ENCODE results near the gene RAD23A. TPM values are rescaled to one million over a fixed set of nuclear protein-coding genes. Genes with fewer than 3 reads are reported as not detected.
A peak's percentile ranks its signal among the peaks of the same experiment; 100 is the strongest.

RAD23A gene
- total RNA-seq, 2 donors from 2014 or later: 78.5 to 121 TPM

DNA sequence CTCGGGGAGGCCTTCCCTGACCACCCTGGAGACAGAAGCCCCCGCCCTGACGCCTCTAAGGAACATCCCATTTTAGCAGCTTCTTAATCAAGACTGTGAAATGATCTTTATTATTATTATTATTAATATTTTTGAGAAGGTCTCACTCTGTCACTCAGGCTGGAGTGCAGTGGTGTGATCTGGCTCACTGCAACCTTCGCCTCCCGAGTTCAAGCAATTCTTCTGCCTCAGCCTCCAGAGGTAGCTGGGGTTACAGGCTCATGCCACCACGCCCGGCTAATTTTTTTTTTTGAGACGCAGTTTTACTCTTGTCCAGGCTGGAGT, 20.1 kb downstream of the RAD23A start:
- intact Hi-C loops (cut with DNase I): no loop called here

DNA sequence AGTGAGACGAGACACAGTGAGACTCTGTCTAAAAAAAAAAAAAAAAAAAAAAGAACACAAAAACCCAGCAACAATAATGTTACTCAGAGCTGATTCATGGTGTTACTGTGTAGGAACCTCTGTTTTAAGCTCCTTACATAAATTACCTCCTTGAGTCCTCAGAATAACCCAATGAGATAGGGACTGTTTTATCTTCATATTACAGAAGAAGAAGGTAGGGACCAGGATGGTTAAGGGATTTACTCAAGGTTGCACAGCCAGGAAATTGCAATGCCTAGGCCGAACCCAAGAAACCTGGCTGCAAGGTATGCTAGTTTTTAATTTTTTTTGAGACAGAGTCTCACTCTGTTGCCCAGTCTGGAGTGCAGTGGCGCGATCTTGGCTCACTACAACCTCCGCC, 22.2 kb downstream of the RAD23A start:
- Histone ChIP-seq H3K9me3 (no peaks in the 10 kb centered on the region), H3K27me3 (no peaks in the 10 kb centered on the region), H3K9ac (ENCODE audit: low read depth in 2 of 2, low read length in 2 of 2) (no peak overlapping the region), H3K27ac (no peak overlapping the region), H3K36me3 (no peaks in the 10 kb centered on the region), H3K4me3 (no peak overlapping the region), H3K4me1 (peaks cover 3% of the 10 kb centered on the region)
- intact Hi-C loops (cut with DNase I): no loop called here
- TF ChIP-seq, protein P1, sequence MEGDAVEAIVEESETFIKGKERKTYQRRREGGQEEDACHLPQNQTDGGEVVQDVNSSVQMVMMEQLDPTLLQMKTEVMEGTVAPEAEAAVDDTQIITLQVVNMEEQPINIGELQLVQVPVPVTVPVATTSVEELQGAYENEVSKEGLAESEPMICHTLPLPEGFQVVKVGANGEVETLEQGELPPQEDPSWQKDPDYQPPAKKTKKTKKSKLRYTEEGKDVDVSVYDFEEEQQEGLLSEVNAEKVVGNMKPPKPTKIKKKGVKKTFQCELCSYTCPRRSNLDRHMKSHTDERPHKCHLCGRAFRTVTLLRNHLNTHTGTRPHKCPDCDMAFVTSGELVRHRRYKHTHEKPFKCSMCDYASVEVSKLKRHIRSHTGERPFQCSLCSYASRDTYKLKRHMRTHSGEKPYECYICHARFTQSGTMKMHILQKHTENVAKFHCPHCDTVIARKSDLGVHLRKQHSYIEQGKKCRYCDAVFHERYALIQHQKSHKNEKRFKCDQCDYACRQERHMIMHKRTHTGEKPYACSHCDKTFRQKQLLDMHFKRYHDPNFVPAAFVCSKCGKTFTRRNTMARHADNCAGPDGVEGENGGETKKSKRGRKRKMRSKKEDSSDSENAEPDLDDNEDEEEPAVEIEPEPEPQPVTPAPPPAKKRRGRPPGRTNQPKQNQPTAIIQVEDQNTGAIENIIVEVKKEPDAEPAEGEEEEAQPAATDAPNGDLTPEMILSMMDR (IDR thresholded peaks at IDR 0.05): no peak
- no peak for DNase-seq

More for the DNA sequence above, 20.1 kb downstream of the RAD23A start:
- TF ChIP-seq, protein P1 (IDR thresholded peaks at IDR 0.05): no peak
- DNase-seq: no peak
- Histone ChIP-seq H3K36me3 (no peaks in the 10 kb centered on the region), H3K9me3 (no peaks in the 10 kb centered on the region), H3K27me3 (no peaks in the 10 kb centered on the region), H3K9ac (ENCODE audit: low read depth in 2 of 2, low read length in 2 of 2) (peak overlapping the region in 1 of 2 donors; percentile 62), H3K4me3 (peak overlapping the region; percentile 42), H3K4me1 (peaks cover 3% of the 10 kb centered on the region), H3K27ac (no peak overlapping the region)

DNA sequence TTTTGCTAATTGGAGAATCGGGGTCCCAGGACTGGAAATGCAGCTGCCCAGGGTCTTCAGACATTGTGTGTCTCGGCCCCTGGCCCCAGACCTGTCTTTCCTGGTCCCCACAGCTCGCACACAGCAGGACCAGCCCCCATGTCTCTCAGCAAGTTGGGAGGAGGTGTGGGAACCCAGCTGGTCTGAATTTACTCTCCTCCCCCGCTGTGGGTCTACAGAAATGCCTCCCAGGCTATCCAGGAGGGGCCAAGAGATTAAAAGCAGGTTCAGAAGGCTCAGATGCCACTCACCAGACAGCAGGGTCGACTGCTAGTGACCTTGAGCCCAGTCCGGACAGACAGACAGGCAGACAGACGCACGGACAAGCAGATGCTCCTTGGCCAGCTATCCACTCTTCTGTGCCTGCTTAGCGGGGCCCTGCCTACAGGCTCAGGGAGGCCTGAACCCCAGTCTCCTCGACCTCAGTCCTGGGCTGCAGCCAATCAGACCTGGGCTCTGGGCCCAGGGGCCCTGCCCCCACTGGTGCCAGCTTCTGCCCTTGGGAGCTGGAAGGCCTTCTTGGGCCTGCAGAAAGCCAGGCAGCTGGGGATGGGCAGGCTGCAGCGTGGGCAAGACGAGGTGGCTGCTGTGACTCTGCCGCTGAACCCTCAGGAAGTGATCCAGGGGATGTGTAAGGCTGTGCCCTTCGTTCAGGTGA, 23.8 kb downstream of the RAD23A start, which contains the start of gene DAND5:
Gene DAND5 (plus strand): TSS at position 285 of the 697 bp plus-strand sequence. CDS start 85 bp downstream, at position 370.
- no peaks in the 10 kb centered on the region for H3K36me3 ChIP-seq
- H3K9me3 ChIP-seq: no peaks in the 10 kb centered on the region
- no peak within 1 kb of the TSS for H3K27ac ChIP-seq
- no peak within 1 kb of the TSS for H3K4me3 ChIP-seq
- intact Hi-C loops (cut with DNase I): no loop called here
- peaks cover 3% of the 10 kb centered on the region for H3K4me1 ChIP-seq
- no peak within 1 kb of the TSS for H3K9ac ChIP-seq (ENCODE audit: low read depth in 2 of 2, low read length in 2 of 2)
- TF ChIP-seq, protein P1 (IDR thresholded peaks at IDR 0.05): no peak
- no peaks in the 10 kb centered on the region for H3K27me3 ChIP-seq
- DNase-seq: no peak

DNA sequence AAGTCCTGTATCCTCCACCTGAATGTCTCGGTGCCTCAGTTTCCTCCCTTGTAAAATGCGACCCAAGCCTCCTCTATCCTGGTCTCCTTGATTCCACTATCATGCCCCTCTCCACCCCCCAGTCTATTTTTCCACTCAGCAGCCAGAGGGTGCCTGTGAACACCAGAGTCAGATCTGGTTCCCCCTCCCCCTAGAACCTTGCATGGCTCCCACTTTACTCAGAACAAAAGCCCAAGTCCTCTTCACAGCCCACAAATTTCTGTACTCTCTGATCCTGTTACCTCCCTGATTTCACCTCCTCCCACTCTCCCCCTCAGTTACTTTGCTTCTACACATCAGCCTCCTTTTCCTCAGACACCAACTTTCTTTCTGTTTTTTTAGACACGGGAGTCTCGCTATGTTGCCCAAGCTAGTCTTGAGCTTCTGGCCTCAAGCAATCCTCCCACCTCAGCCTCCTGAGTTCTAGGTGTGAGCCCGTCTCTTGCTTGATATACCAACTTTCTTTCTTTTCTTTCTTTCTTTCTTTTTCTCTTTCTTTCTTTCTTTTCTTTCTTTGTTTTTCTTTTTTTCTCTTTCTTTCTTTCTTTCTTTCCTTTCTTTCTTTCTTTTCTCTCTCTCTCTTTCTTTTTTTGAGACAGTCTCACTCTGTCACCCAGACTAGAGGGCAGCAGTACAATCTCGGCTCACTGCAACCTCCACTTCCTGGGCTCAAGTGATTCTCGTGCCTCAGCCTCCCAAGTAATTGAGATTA, 24.6 kb downstream of the RAD23A start:
- Histone ChIP-seq H3K4me3 (no peak overlapping the region), H3K36me3 (no peaks in the 10 kb centered on the region), H3K4me1 (peaks cover 3% of the 10 kb centered on the region), H3K9me3 (no peaks in the 10 kb centered on the region), H3K27me3 (no peaks in the 10 kb centered on the region), H3K27ac (no peak overlapping the region), H3K9ac (ENCODE audit: low read depth in 2 of 2, low read length in 2 of 2) (no peak overlapping the region)
- intact Hi-C loops (cut with DNase I): no loop called here
- DNase-seq: no peak
- TF ChIP-seq, protein P1 (IDR thresholded peaks at IDR 0.05): no peak

DNA sequence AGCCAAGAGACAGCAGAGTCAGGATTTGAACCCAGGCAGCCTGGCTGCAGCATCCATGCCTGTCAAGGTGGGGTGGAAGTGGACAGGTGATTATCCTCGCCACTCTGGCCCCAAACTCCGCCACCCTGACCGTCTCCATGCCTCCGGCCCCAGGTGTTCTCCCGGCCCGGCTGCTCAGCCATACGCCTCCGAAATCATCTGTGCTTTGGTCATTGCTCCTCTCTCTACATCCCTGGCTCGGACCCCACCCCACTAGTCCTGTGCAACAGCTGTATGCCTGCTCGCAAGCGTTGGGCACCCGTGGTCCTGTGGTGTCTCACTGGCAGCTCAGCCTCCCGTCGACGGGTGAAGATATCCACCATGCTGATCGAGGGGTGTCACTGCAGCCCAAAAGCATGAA, 27.6 kb downstream of the RAD23A start:
- Histone ChIP-seq H3K4me1 (no peaks in the 10 kb centered on the region), H3K4me3 (no peak overlapping the region), H3K9me3 (no peaks in the 10 kb centered on the region), H3K9ac (ENCODE audit: low read depth in 2 of 2, low read length in 2 of 2) (no peak overlapping the region), H3K36me3 (no peaks in the 10 kb centered on the region), H3K27ac (no peak overlapping the region), H3K27me3 (no peaks in the 10 kb centered on the region)
- no peak for DNase-seq
- TF ChIP-seq, protein P1 (IDR thresholded peaks at IDR 0.05): no peak
- intact Hi-C loops (cut with DNase I): no loop called here

Data from colonic mucosa (tissue), 4 donors.